ENCODE measurements around the gene APOL6.

GRCh38 chr22:35634015-35634414 lies 14.2 kb upstream of the APOL6 start:
- no peak for TF ChIP-seq CTCF (IDR thresholded peaks at IDR 0.05)
- no peak for TF ChIP-seq POLR2A (IDR thresholded peaks at IDR 0.05)

All from uterus (tissue), 2 donors.